Activated T-cell treated with anti-CD3 and anti-CD28 coated beads for 48 hours (primary cell): Measurements from ENCODE around the gene OLFML2A.

ENCODE experiments used
- DNase-seq: peaks from one replicate; pipeline ENCODE4 v3.0.0-alpha.2; 2020; ENCODE audit warnings: low read depth

The OLFML2A gene

GRCh38 chr9:124778575-124779367 lies 1.8 kb downstream of the OLFML2A start:
- no peak for DNase-seq

- no peak for DNase-seq
These were observed 2.6 kb downstream of the OLFML2A start for GRCh38 chr9:124779368-124780059.

- DNase-seq = no peak
These were observed 3.3 kb downstream of the OLFML2A start for GRCh38 chr9:124780060-124780756.

GRCh38 chr9:124780757-124781151 lies 3.8 kb downstream of the OLFML2A start:
- no peak for DNase-seq

DNA sequence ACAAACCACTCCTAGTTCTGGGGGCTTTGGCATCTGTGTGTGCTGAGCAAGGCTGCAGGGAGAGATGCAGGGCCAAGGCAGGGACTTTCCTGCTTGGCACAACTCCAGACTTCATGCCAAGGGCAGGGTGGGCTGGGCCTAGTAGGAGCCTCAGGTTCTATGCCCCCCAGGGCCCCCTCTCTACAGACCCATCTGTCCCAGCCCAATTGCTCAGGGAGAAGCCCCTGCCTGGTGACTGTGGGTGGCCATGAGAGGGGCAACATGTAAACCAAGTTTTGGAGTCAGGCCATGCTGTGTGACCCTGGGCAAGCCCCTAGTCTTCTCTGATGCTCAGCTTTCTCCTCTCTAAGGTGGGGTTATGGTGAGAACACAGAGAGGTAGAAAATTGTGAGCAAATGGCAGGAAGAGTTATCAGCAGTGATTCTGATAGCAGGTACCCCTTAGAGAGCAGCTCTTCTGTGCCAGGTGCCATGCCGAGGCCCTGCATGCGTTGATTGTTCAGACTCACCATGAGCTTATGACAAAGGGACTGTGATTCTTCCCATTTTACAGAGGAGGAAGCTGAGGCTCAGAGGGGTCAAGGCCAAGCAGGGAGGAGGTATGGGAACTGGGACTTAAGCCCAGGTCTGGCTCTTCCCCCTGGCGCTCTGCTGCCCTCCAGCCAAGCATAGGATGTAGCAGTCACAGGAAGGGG lies 5.2 kb downstream of the OLFML2A start:
- DNase-seq = no peak

- no peak for DNase-seq
These were observed 6.0 kb downstream of the OLFML2A start for GRCh38 chr9:124782661-124783574.

DNA sequence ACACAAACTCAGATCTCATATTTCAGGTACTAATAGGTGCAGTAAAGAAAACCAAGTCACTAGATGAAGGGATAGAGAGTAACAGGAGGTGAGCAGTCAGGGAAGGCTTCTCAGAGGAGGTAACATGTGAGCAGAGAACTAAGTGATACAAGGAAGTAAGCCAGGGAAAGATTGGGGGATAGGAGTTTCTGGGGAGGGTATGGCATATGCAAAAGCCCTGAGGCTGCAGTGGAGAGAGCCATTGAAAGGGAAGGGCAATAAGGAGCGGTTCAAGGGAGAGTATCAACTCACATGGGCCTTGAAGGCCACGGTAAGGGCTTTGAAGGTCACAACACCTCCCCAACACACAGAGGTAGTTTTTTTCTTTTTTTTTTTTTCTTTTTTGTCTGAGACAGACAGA lies 6.9 kb downstream of the OLFML2A start:
- no peak for DNase-seq

DNA sequence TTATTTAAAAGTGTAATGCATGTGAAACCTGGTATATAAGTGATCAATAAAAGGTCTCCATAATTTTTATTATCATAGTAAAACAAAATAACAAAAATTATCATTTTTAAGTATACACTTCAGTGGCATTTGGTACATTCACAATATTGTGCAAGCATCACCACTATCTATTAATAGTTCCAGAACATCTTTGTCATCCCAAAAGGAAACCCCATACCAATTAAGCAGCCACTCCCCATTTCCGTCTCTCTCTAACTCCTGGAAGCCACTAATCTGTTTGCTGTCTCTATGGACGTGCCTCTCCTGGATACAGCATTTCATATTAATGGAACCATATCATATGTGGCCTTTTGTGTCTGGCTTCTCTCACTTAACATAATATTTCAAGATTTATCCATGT lies 7.6 kb downstream of the OLFML2A start:
- DNase-seq = no peak

DNA sequence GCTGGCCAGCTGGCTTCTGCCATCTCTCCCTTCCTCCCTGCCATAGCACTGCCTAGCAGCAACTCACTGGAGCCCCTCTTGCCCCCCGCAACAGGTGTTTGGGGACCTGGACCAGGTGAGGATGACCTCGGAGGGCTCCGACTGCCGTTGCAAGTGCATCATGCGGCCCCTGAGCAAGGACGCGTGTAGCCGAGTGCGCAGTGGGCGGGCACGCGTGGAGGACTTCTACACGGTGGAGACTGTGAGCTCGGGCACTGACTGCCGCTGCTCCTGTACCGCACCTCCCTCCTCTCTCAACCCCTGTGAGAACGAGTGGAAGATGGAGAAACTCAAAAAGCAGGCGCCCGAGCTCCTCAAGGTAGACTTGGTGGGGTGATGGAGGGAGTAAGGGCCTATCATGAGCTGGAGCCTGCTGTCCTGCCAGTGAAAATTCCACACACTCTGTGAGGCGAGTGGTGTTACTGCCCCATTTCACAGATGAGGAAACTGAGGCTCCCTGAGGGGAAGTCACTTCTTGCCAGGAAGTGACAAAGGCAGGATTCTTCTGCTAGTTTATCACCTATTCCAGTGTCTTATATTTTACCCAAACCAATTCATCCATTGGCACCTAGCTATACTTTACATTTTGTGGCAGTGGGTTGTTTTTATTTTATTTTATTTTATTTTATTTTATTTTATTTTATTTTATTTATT lies 10.1 kb downstream of the OLFML2A start:
- no peak for DNase-seq

DNA sequence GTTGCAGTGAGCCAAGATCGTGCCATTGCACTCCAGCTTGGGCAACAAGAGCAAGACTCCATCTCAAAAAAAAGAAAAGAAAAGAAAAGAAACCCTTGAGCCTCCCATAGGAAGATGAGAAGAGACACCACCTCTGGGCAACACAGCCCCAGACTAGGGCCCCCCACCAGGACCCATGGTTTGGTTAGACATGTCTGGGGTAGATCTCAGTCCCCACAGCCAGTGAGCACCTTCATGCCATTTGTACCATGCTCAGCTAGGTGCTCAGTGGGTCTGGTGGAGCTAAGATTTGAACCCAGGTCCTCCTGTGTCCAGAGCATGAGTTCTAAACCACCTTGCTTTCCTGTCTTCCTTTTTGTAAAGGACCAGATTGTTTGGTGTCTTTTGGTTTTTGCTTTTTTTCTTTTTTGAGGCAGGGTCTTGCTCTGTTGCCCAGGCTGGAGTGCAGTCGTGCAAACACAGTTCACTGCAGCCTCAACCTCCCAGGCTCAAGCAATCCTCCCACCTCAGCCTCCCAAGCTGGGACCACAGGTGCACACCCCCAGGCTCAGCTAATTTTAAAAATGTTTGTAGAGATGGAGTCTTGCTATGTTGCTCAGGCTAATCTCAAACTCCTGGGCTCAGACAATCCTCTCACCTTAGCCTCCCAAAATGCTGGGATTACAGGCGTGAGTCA lies 11.7 kb downstream of the OLFML2A start:
- DNase-seq = no peak

- DNase-seq = no peak
These were observed 12.6 kb downstream of the OLFML2A start for GRCh38 chr9:124789531-124789930.

- DNase-seq = no peak
These were observed 13.4 kb downstream of the OLFML2A start for GRCh38 chr9:124790301-124790700.

DNA sequence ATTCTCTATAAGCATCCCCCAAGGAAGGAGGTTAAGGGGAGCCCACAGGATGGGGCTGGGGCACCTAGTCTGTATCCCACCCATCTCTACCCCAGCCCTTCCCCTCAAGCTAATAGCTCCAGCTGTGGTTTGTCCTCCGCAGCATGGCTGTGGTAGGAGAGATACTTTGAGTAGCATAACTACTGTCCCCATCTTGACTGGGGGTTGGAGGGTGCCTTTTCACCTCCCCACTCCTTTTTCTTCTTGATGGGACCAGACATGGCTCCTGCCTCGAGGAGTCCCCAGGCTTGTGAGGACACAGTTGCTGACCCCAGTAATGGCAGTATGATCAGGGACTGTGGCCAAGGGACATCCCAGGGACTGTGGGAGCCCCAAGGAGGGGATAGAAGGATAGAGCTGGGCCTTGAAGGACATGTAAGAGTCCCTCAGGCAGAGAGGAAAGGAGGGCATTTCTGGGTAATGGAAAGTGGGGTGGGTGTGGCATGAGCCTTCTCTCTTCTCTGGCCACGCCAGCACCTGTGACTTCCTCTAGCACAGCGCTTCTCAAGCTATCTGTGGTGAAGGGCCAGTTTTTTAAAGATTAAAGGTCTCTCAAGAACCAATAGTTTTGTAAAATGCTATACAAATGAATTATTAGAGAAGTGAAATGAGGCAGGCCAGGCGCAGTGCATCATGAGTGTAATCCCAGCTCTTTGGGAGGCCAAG lies 14.0 kb downstream of the OLFML2A start:
- DNase-seq = no peak

- DNase-seq = no peak
These were observed 15.5 kb downstream of the OLFML2A start for GRCh38 chr9:124792257-124793014.

DNA sequence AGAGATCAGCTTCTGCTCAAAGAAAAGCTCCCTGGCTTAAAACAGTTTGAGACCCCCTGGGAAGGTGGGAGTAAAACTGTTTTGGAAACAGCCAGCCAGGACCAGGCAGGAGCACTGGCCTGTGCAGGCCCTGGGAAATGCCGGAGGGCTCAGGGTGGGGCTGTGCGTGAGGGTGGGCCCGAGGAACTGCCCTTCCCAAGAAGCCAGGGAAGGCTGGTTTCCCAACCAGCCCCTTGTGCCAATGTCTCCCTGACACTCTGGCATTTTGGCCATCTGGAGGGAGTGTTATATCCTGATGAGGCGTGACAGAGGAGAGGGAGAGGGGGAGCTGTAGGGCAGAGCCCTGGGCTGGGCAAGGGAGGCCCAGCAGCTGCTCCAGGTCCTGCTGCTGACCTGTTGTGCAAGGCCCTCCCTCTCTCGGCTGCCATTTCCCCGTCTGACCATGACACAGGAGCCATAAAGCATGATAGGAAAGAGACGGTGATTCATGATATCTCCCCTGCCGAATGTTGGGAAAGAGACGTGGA lies 16.1 kb downstream of the OLFML2A start:
- no peak for DNase-seq

- no peak for DNase-seq
These were observed 18.1 kb downstream of the OLFML2A start for GRCh38 chr9:124794902-124795491.

- no peak for DNase-seq
These were observed 19.0 kb downstream of the OLFML2A start for GRCh38 chr9:124795881-124796431.
